Panc1 (cell line): ENCODE results near the gene PRPS1.

ENCODE experiments used
- CTCF ChIP-seq: fragments of 450-650 bp; IDR thresholded peaks from 2 replicates; pipeline ENCODE4 v1.5.1; 2017; ENCODE audit warnings: mild to moderate bottlenecking
- SIN3A ChIP-seq: IDR thresholded peaks from 2 replicates; pipeline ENCODE4 v1.6.1; 2012; ENCODE audit warnings: low read depth, mild to moderate bottlenecking, low read length, moderate library complexity, borderline replicate concordance; ENCODE audit not compliant: insufficient read depth
- TCF7L2 ChIP-seq: IDR thresholded peaks from 2 replicates; pipeline ENCODE4 v1.6.1; 2011; ENCODE audit warnings: mild to moderate bottlenecking, low read depth, low read length, inconsistent platforms

- TF ChIP-seq CTCF (no peak), TCF7L2 (no peak), SIN3A (no peak)
These were observed 27.0 kb upstream of the PRPS1 start for GRCh38 chrX:107601326-107601725.
